Pancreas (tissue), 10 donors: Measurements from ENCODE around the gene PPP1R16B. TPM values are rescaled to one million over a fixed set of nuclear protein-coding genes. Genes with fewer than 3 reads are reported as not detected.

Experiments used
- ATAC-seq, 4 donors: fragments of 200-7000 bp; cut with Tn5 transposase; one replicate each; pipeline versions ENCODE4 v1.8.0 to v1.9.1; 2020; ENCODE audit warnings: mild to moderate bottlenecking in 4 of 4, moderate library complexity in 4 of 4
- DNase-seq, 6 donors: peaks; one replicate each; pipeline ENCODE4 v3.0.0-alpha.2; 2020
- FAIRE-seq: peaks from 2 replicates; lab custom pipeline; 2012; peaks lifted over from hg19 to GRCh38; lab: Jason Lieb, UNC
- H3K27ac ChIP-seq, 4 donors: fragments of 200-600 bp; sonication (generic); 1 replicate in 3 of 4; 2 replicates in 1 of 4; pipeline versions ENCODE4 v1.5.0 to v1.8.0; 2020
- H3K27me3 ChIP-seq, 4 donors: fragments of 200-600 bp; one replicate each; pipeline ENCODE4 v1.8.0; 2021
- H3K36me3 ChIP-seq, 3 donors: fragments of 200-600 bp; sonication (generic) in 1 of 3; one replicate each; pipeline versions ENCODE4 v1.5.0 to v1.8.0; 2020 to 2021
- H3K4me1 ChIP-seq, 3 donors: fragments of 200-600 bp; one replicate each; pipeline ENCODE4 v1.8.0; 2021
- H3K4me3 ChIP-seq, 4 donors: fragments of 200-600 bp; sonication (generic) in 2 of 4; one replicate each; pipeline versions ENCODE4 v1.5.0 to v1.8.0; 2020 to 2021
- H3K9me3 ChIP-seq, 4 donors: fragments of 200-600 bp; one replicate each; pipeline ENCODE4 v1.8.0; 2021
- CTCF ChIP-seq, 4 donors: fragments of 200-600 bp; sonication (generic) in 3 of 4; IDR thresholded peaks; one replicate each; pipeline versions ENCODE4 v1.5.0 to v1.8.0; 2021; ENCODE audit warnings: antibody characterized with exemption in 4 of 4
- WGBS, 2 donors: extraction: QIAGEN DNeasy Blood & Tissue Kit; methylation state at CpG; one replicate each; pipeline ENCODE4 v1.1.7; 2013; 5-methylcytosine and 5-hydroxymethylcytosine counted together
- intact Hi-C, 3 donors: fragments of 100-400 bp; cut with DNase I; formaldehyde crosslinking; loops; one replicate each; pipeline versions ENCODE4 v1.11.1 to v1.14.2; 2022
- polyA plus RNA-seq, 2 donors: library from polyadenylated mRNA; stranded (reverse); fragments of 200-250 nt; gene quantifications; one replicate each; pipeline ENCODE4 v1.2.3, GENCODE V29; 2013
- total RNA-seq, 6 donors: library from RNA; stranded (reverse); fragmentation: NEBNext Ultra II Directional in 4 of 6; extraction: Animal tissue kit (Norgen Biotek cat#: 25700) in 4 of 6; gene quantifications; one replicate each; pipeline versions ENCODE4 v1.2.1 to v1.2.4, GENCODE V29; 2021 to 2023
- donor health status: healthy with polysubstance abuse.
- donor health status: DM: no; HTN: no; CAD: no; lungs with moderate emphysema.
- donor health status: DM: no; HTN: no; CAD: no.
- donor health status: control.
- donor health status: control.
- donor health status: Bipolar disorder and iron deficiency.
- donor health status: DM: yes; HTN: yes; CAD: no.
- donor health status: DM: no; HTN: no; CAD: no.
- donor health status: DM: no; HTN: no; CAD: no.
- donor health status: DM: yes; HTN: yes; CAD: no.

Gene PPP1R16B
- total and polyA plus RNA-seq, 8 donors = 1.0 to 2.7 (median 1.3) TPM

- Histone ChIP-seq H3K36me3 (no peaks in the 10 kb centered on the region), H3K9me3 (no peaks in the 10 kb centered on the region), H3K27me3 (no peaks in the 10 kb centered on the region), H3K4me3 (no peak overlapping the region), H3K4me1 (no peaks in the 10 kb centered on the region), H3K27ac (no peak overlapping the region)
- intact Hi-C loops = no loop called here
- 72 to 76% methylated on average over 12 of the region's 12 CpGs for WGBS, 2 donors
- FAIRE-seq = no peak
- no peak for TF ChIP-seq CTCF (IDR thresholded peaks at IDR 0.05)
- no peak for DNase-seq
- no peak for ATAC-seq
Measured at GRCh38 chr20:38873050-38873581, 67.6 kb downstream of the PPP1R16B start.

- FAIRE-seq = no peak
- Histone ChIP-seq H3K4me3 (no peak overlapping the region), H3K4me1 (no peaks in the 10 kb centered on the region), H3K9me3 (no peaks in the 10 kb centered on the region), H3K27ac (no peak overlapping the region), H3K27me3 (no peaks in the 10 kb centered on the region), H3K36me3 (no peaks in the 10 kb centered on the region)
- no peak for TF ChIP-seq CTCF (IDR thresholded peaks at IDR 0.05)
- no peak for DNase-seq
- WGBS, 2 donors = 52 to 54% methylated on average over 4 of the region's 4 CpGs
- intact Hi-C loops = no loop called here
- ATAC-seq = peak in 2 of 4 donors; percentile 14 to 22
Measured at GRCh38 chr20:38874460-38875174, 69.1 kb downstream of the PPP1R16B start.

- peak in 3 of 4 donors; percentile 29 to 57 (median 54) for ATAC-seq
- no peak for TF ChIP-seq CTCF (IDR thresholded peaks at IDR 0.05)
- no peaks in the 10 kb centered on the region for H3K9me3 ChIP-seq
- no peak for DNase-seq
- 8 to 13% methylated on average over 11 of the region's 11 CpGs for WGBS, 2 donors
- no peaks in the 10 kb centered on the region for H3K27me3 ChIP-seq
- no peak for FAIRE-seq
- no peaks in the 10 kb centered on the region for H3K36me3 ChIP-seq
- no peak overlapping the region for H3K27ac ChIP-seq
- no peaks in the 10 kb centered on the region for H3K4me1 ChIP-seq
- no peak overlapping the region for H3K4me3 ChIP-seq
- intact Hi-C loops = no loop called here
Measured at GRCh38 chr20:38875175-38875993, 69.9 kb downstream of the PPP1R16B start.

GRCh38 chr20:38877483-38877882 lies 72.0 kb downstream of the PPP1R16B start:
- no peaks in the 10 kb centered on the region for H3K9me3 ChIP-seq
- no peak overlapping the region for H3K4me3 ChIP-seq
- ATAC-seq (no peak), DNase-seq (no peak), FAIRE-seq (no peak)
- H3K36me3 ChIP-seq = no peaks in the 10 kb centered on the region
- no peak for TF ChIP-seq CTCF (IDR thresholded peaks at IDR 0.05)
- H3K27me3 ChIP-seq = no peaks in the 10 kb centered on the region
- 86 to 87% methylated on average over 6 of the region's 6 CpGs for WGBS, 2 donors
- no peaks in the 10 kb centered on the region for H3K4me1 ChIP-seq
- H3K27ac ChIP-seq = no peak overlapping the region
- intact Hi-C loops = no loop called here
